A549 (cell line): Measurements from ENCODE around the gene LRP4. TPM values are rescaled to one million over a fixed set of nuclear protein-coding genes. Genes with fewer than 3 reads are reported as not detected.

Source experiments
- ATAC-seq, 2 experiments: fragments of 200-7000 bp in 1 of 2; fragments of >200 bp in 1 of 2; cut with Nextera tagmentation in 1 of 2; cut with Tn5 transposase in 1 of 2; 3 replicates each; pipeline versions ENCODE4 v1.8.0 to v1.9.1; 2018 to 2020; ENCODE audit warnings: mild to moderate bottlenecking in 1 of 2, moderate library complexity in 1 of 2
- CTCF ChIA-PET: fragments of 300-600 bp; sonication (Branson Sonifier 250); formaldehyde crosslinking; extraction: SDS; loops from one replicate; lab custom pipeline; 2021; ENCODE audit warnings: antibody characterized with exemption, inconsistent platforms; lab: Yijun Ruan, JAX
- POLR2A ChIA-PET: fragments of 350-600 bp; formaldehyde crosslinking; extraction: SDS; loops from one replicate; lab custom pipeline; 2021; ENCODE audit warnings: antibody characterized with exemption, inconsistent platforms; lab: Yijun Ruan, JAX
- DNase-seq, 2 experiments: peaks; one replicate each; pipeline versions ENCODE4 v3.0.0 to v3.0.0-alpha.2; 2011 to 2016; ENCODE audit warnings: low read depth in 1 of 2, low spot score in 1 of 2
- FAIRE-seq: peaks from 2 replicates; lab custom pipeline; 2011; peaks lifted over from hg19 to GRCh38; lab: Jason Lieb, UNC
- H3K27ac ChIP-seq, 2 experiments: fragments of >200 bp; sonication (Bioruptor Twin); formaldehyde crosslinking; 3 replicates each; pipeline ENCODE4 v1.5.1; 2016 to 2017
- H3K4me1 ChIP-seq: fragments of >200 bp; sonication (Bioruptor Twin); formaldehyde crosslinking; 3 replicates; pipeline ENCODE4 v1.6.1; 2016
- H3K4me2 ChIP-seq: fragments of >200 bp; sonication (Bioruptor Twin); formaldehyde crosslinking; 3 replicates; pipeline ENCODE4 v1.6.1; 2016
- H3K4me3 ChIP-seq: fragments of >200 bp; sonication (Bioruptor Twin); formaldehyde crosslinking; 3 replicates; pipeline ENCODE4 v1.5.1; 2016
- H3K9me3 ChIP-seq: fragments of >200 bp; sonication (Bioruptor Twin); formaldehyde crosslinking; 3 replicates; pipeline ENCODE4 v1.6.1; 2016
- BHLHE40 ChIP-seq: IDR thresholded peaks from 2 replicates; pipeline ENCODE4 v1.6.1; 2012; ENCODE audit warnings: low read depth, low read length, inconsistent platforms
- CBX2 ChIP-seq: fragments of 200-600 bp; sonication (generic); IDR thresholded peaks from 2 replicates; pipeline ENCODE4 v1.6.1; 2016; ENCODE audit warnings: low read depth, mild to moderate bottlenecking, borderline replicate concordance
- CEBPB ChIP-seq, 2 experiments: fragments of >200 bp in 1 of 2; sonication (Bioruptor Twin) in 1 of 2; formaldehyde crosslinking in 1 of 2; IDR thresholded peaks; 2 replicates each; pipeline ENCODE4 v1.6.1; 2012 to 2016
- CHD2 ChIP-seq: fragments of 150-350 bp; IDR thresholded peaks from 2 replicates; pipeline ENCODE4 v1.6.1; 2014; ENCODE audit warnings: low read length; ENCODE audit not compliant: partially characterized antibody
- EP300 ChIP-seq, 2 experiments: fragments of >200 bp; sonication (Bioruptor Twin); formaldehyde crosslinking; IDR thresholded peaks; 2 replicates in 1 of 2; 3 replicates in 1 of 2; pipeline ENCODE4 v1.6.1; 2016 to 2017
- FOSB ChIP-seq: fragments of 250-450 bp; sonication (Bioruptor Pico); IDR thresholded peaks from 2 replicates; pipeline ENCODE4 v1.5.0; 2020; ENCODE audit warnings: mild to moderate bottlenecking, moderate library complexity
- FOSL2 ChIP-seq, 2 experiments: fragments of 450-650 bp in 1 of 2; fragments of >200 bp in 1 of 2; sonication (Bioruptor Twin) in 1 of 2; formaldehyde crosslinking; IDR thresholded peaks; 2 replicates each; pipeline versions ENCODE4 v1.5.0 to v1.6.1; 2016 to 2020; ENCODE audit warnings: mild to moderate bottlenecking in 1 of 2, moderate library complexity in 1 of 2
- HDAC2 ChIP-seq: fragments of 200-600 bp; sonication (generic); IDR thresholded peaks from 2 replicates; pipeline ENCODE4 v1.6.1; 2016
- HEYL ChIP-seq: fragments of 250-450 bp; sonication (Bioruptor Pico); IDR thresholded peaks from 2 replicates; pipeline ENCODE4 v1.8.0; 2021; ENCODE audit warnings: mild to moderate bottlenecking, moderate library complexity
- HOXA7 ChIP-seq: fragments of 250-450 bp; sonication (Bioruptor Pico); IDR thresholded peaks from 2 replicates; pipeline ENCODE4 v1.5.0; 2020; ENCODE audit warnings: mild to moderate bottlenecking, moderate library complexity
- JUNB ChIP-seq: fragments of >200 bp; sonication (Bioruptor Twin); formaldehyde crosslinking; IDR thresholded peaks from 2 replicates; pipeline ENCODE4 v1.6.1; 2016
- KDM1A ChIP-seq: fragments of 200-600 bp; sonication (generic); IDR thresholded peaks from 2 replicates; pipeline ENCODE4 v1.6.1; 2016; ENCODE audit warnings: low read depth, mild to moderate bottlenecking
- KDM5A ChIP-seq: fragments of 200-600 bp; sonication (generic); IDR thresholded peaks from 2 replicates; pipeline ENCODE4 v1.6.1; 2016; ENCODE audit warnings: antibody characterized with exemption, mild to moderate bottlenecking
- MAZ ChIP-seq: fragments of 150-350 bp; IDR thresholded peaks from 2 replicates; pipeline ENCODE4 v1.6.1; 2014; ENCODE audit warnings: antibody characterized with exemption, low read depth, low read length, borderline replicate concordance
- MYC ChIP-seq: IDR thresholded peaks from 2 replicates; pipeline ENCODE4 v1.6.1; 2012; ENCODE audit warnings: mild to moderate bottlenecking, inconsistent platforms, low read length, improper control_type of control experiment, borderline replicate concordance
- NPAS2 ChIP-seq: fragments of 250-450 bp; sonication (Bioruptor Pico); IDR thresholded peaks from 2 replicates; pipeline ENCODE4 v1.8.0; 2022; ENCODE audit warnings: mild to moderate bottlenecking, moderate library complexity, borderline replicate concordance
- PHF8 ChIP-seq: fragments of 200-600 bp; sonication (generic); IDR thresholded peaks from 2 replicates; pipeline ENCODE4 v1.6.1; 2016; ENCODE audit warnings: low read depth, mild to moderate bottlenecking, antibody characterized with exemption, moderate library complexity, borderline replicate concordance
- RCOR1 ChIP-seq: fragments of 150-350 bp; IDR thresholded peaks from 2 replicates; pipeline ENCODE4 v1.6.1; 2014; ENCODE audit warnings: antibody characterized with exemption, low read length, low read depth
- RFX5 ChIP-seq: fragments of 450-650 bp; IDR thresholded peaks from 2 replicates; pipeline ENCODE4 v1.7.1; 2014; ENCODE audit warnings: antibody characterized with exemption, mild to moderate bottlenecking, moderate library complexity
- SMC3 ChIP-seq: fragments of >200 bp; sonication (Bioruptor Twin); formaldehyde crosslinking; IDR thresholded peaks from 3 replicates; pipeline ENCODE4 v1.6.1; 2018; ENCODE audit warnings: inconsistent platforms
- TP53 ChIP-seq: fragments of 250-450 bp; sonication (Bioruptor Pico); IDR thresholded peaks from 2 replicates; pipeline ENCODE4 v1.5.0; 2021; ENCODE audit warnings: mild to moderate bottlenecking, moderate library complexity
- ZFP36 ChIP-seq: fragments of 450-650 bp; IDR thresholded peaks from 2 replicates; pipeline ENCODE4 v1.6.1; 2014; ENCODE audit warnings: borderline replicate concordance; ENCODE audit not compliant: partially characterized antibody
- ZNF302 ChIP-seq: fragments of 250-450 bp; sonication (Bioruptor Pico); IDR thresholded peaks from 2 replicates; pipeline ENCODE4 v1.9.0; 2021; ENCODE audit warnings: inconsistent platforms, mild to moderate bottlenecking, moderate library complexity
- ZSCAN20 ChIP-seq: fragments of 250-450 bp; sonication (Bioruptor Pico); IDR thresholded peaks from 2 replicates; pipeline ENCODE4 v1.8.0; 2022; ENCODE audit warnings: mild to moderate bottlenecking, moderate library complexity
- whole genome bisulfite sequencing: methylation state at CpG from one replicate; pipeline ENCODE4 v1.1.6; 2017; ENCODE audit errors: missing lambda C conversion rate; 5-methylcytosine and 5-hydroxymethylcytosine counted together
- polyA plus RNA-seq, 4 experiments: library from polyadenylated mRNA; depleted of rRNA in 3 of 4; stranded (reverse); fragments of >200 nt; fragmentation: RNase III in 1 of 4; extraction: RNeasy Plus Mini Kit Qiagen cat#74134 plus additional on column Dnase treatment in 1 of 4; gene quantifications; 2 replicates in 3 of 4; 3 replicates in 1 of 4; pipeline ENCODE4 v1.2.3, GENCODE V29; 2011 to 2017
- TF ChIP-seq, protein P1 (sequence below): fragments of >200 bp; sonication (Bioruptor Twin); formaldehyde crosslinking; IDR thresholded peaks from 2 replicates; pipeline ENCODE4 v1.6.1; 2016
- TF ChIP-seq, protein P2 (sequence below): fragments of >200 bp; sonication (Bioruptor Twin); formaldehyde crosslinking; IDR thresholded peaks from 3 replicates; pipeline ENCODE4 v1.5.1; 2016
- TF ChIP-seq, protein P3 (sequence below): fragments of >200 bp; sonication (Bioruptor Twin); formaldehyde crosslinking; IDR thresholded peaks from 3 replicates; pipeline ENCODE4 v1.6.1; 2016
- TF ChIP-seq, protein P4 (sequence below): IDR thresholded peaks from 2 replicates; pipeline ENCODE4 v1.6.1; 2012
- TF ChIP-seq, protein P5 (sequence below): fragments of 250-450 bp; sonication (Bioruptor Pico); IDR thresholded peaks from 2 replicates; pipeline ENCODE4 v1.5.0; 2020; ENCODE audit warnings: low read depth, mild to moderate bottlenecking, moderate library complexity
- TF ChIP-seq, protein P6 (sequence below): fragments of 450-650 bp; IDR thresholded peaks from 2 replicates; pipeline ENCODE4 v1.6.1; 2014; ENCODE audit warnings: antibody characterized with exemption
- TF ChIP-seq, protein P7 (sequence below): IDR thresholded peaks from 2 replicates; pipeline ENCODE4 v1.6.1; 2012; ENCODE audit warnings: low read depth, borderline replicate concordance

The LRP4 gene
- polyA plus RNA-seq, 2 of the 4 experiments (the other 2 are of a cell fraction), result 4.0 to 6.4 TPM

DNA sequence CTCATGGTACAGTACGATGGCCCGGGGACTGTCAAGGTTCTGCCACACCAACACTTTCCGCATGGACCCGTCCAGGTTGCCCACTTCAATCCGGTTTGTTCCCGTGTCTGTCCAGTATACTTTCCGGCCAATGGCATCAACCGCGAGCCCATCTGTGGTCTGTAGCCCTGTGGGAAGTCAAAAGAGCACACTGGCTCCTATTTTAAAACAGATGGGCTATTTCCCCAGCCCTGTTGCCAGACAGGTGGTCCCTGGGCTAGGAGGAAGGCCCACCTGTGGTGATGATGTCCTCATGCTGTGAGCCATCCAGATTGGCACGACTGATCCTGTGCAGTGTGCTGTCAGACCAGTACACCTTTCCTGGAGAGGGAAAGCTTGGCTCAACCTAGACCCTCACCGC lies 41.9 kb downstream of the LRP4 start:
- H3K4me3 ChIP-seq, result no peak overlapping the region
- H3K27ac ChIP-seq, result no peak overlapping the region
- H3K9me3 ChIP-seq, result no peaks in the 10 kb centered on the region
- WGBS, result 88% methylated on average over 11 of the region's 11 CpGs
- POLR2A ChIA-PET, result no interaction called here
- H3K4me2 ChIP-seq, result no peak overlapping the region
- H3K4me1 ChIP-seq, result no peaks in the 10 kb centered on the region
- FAIRE-seq, result no peak
- DNase-seq, result no peak
- CTCF ChIA-PET, result interaction anchor here (0.6 to 7.6 kb wide), 5 partner anchors 9 to 276 kb away, joined by 3 to 48 read pairs (median 6); no protein-coding TSS in a partner anchor
- no peak for ATAC-seq
- TF ChIP-seq HDAC2 (no peak), ZSCAN20 (CRISPR knock-in tag) (no peak), KDM1A (no peak), TP53 (CRISPR knock-in tag) (no peak), KDM5A (no peak), HEYL (CRISPR knock-in tag) (no peak), FOSL2 (IDR thresholded peaks at IDR 0.05) (no peak), FOSL2 (CRISPR knock-in tag; IDR thresholded peaks at IDR 0.05) (no peak), RFX5 (no peak), FOSB (CRISPR knock-in tag) (no peak), MYC (no peak), NPAS2 (CRISPR knock-in tag) (no peak), JUNB (no peak), EP300 (IDR thresholded peaks at IDR 0.05) (no peak), HOXA7 (CRISPR knock-in tag) (no peak)
- TF ChIP-seq, protein P1, sequence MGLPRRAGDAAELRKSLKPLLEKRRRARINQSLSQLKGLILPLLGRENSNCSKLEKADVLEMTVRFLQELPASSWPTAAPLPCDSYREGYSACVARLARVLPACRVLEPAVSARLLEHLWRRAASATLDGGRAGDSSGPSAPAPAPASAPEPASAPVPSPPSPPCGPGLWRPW, result no peak
- TF ChIP-seq, protein P2, sequence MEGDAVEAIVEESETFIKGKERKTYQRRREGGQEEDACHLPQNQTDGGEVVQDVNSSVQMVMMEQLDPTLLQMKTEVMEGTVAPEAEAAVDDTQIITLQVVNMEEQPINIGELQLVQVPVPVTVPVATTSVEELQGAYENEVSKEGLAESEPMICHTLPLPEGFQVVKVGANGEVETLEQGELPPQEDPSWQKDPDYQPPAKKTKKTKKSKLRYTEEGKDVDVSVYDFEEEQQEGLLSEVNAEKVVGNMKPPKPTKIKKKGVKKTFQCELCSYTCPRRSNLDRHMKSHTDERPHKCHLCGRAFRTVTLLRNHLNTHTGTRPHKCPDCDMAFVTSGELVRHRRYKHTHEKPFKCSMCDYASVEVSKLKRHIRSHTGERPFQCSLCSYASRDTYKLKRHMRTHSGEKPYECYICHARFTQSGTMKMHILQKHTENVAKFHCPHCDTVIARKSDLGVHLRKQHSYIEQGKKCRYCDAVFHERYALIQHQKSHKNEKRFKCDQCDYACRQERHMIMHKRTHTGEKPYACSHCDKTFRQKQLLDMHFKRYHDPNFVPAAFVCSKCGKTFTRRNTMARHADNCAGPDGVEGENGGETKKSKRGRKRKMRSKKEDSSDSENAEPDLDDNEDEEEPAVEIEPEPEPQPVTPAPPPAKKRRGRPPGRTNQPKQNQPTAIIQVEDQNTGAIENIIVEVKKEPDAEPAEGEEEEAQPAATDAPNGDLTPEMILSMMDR, result no peak

DNA sequence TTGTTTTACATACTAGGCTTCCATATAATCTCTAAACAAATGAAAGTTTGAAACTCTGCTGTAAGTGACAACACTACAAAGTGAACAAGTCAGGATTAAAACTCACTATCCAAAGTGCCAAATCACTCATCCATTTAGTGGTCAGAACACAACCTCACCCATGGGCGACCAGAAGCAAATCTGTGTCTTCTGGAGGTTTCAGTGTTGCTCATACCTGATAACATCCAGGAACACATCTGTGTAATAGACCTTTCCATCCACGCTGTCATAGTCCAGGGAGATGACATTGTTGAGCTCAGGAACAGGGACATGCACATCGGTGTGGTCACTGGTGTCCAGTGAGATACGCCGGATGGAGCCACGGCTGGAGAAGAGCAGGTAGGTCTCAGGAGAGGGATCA lies 43.8 kb downstream of the LRP4 start:
- Histone ChIP-seq H3K27ac (no peak overlapping the region), H3K4me3 (no peak overlapping the region), H3K9me3 (no peaks in the 10 kb centered on the region), H3K4me2 (no peak overlapping the region), H3K4me1 (no peaks in the 10 kb centered on the region)
- ChIA-PET CTCF (interaction anchor here (0.6 to 1.6 kb wide), 4 partner anchors 12 to 286 kb away, joined by 3 to 5 read pairs (median 4); no protein-coding TSS in a partner anchor), POLR2A (no interaction called here)
- TF ChIP-seq, protein P3, sequence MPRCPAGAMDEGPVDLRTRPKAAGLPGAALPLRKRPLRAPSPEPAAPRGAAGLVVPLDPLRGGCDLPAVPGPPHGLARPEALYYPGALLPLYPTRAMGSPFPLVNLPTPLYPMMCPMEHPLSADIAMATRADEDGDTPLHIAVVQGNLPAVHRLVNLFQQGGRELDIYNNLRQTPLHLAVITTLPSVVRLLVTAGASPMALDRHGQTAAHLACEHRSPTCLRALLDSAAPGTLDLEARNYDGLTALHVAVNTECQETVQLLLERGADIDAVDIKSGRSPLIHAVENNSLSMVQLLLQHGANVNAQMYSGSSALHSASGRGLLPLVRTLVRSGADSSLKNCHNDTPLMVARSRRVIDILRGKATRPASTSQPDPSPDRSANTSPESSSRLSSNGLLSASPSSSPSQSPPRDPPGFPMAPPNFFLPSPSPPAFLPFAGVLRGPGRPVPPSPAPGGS, result no peak
- TF ChIP-seq MAZ (no peak), FOSB (CRISPR knock-in tag) (no peak), RCOR1 (no peak), PHF8 (no peak), BHLHE40 (no peak), ZFP36 (no peak), CHD2 (no peak), NPAS2 (CRISPR knock-in tag) (no peak), ZNF302 (CRISPR knock-in tag) (no peak), TP53 (CRISPR knock-in tag) (no peak), CBX2 (no peak), SMC3 (no peak), CEBPB (IDR thresholded peaks at IDR 0.05) (no peak), HDAC2 (no peak)
- TF ChIP-seq, protein P4, sequence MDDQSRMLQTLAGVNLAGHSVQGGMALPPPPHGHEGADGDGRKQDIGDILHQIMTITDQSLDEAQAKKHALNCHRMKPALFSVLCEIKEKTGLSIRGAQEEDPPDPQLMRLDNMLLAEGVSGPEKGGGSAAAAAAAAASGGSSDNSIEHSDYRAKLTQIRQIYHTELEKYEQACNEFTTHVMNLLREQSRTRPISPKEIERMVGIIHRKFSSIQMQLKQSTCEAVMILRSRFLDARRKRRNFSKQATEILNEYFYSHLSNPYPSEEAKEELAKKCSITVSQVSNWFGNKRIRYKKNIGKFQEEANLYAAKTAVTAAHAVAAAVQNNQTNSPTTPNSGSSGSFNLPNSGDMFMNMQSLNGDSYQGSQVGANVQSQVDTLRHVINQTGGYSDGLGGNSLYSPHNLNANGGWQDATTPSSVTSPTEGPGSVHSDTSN, result no peak
- TF ChIP-seq, protein P5, sequence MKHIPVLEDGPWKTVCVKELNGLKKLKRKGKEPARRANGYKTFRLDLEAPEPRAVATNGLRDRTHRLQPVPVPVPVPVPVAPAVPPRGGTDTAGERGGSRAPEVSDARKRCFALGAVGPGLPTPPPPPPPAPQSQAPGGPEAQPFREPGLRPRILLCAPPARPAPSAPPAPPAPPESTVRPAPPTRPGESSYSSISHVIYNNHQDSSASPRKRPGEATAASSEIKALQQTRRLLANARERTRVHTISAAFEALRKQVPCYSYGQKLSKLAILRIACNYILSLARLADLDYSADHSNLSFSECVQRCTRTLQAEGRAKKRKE (CRISPR knock-in tag), result no peak
- TF ChIP-seq, protein P6, sequence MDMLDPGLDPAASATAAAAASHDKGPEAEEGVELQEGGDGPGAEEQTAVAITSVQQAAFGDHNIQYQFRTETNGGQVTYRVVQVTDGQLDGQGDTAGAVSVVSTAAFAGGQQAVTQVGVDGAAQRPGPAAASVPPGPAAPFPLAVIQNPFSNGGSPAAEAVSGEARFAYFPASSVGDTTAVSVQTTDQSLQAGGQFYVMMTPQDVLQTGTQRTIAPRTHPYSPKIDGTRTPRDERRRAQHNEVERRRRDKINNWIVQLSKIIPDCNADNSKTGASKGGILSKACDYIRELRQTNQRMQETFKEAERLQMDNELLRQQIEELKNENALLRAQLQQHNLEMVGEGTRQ, result no peak
- TF ChIP-seq, protein P7, sequence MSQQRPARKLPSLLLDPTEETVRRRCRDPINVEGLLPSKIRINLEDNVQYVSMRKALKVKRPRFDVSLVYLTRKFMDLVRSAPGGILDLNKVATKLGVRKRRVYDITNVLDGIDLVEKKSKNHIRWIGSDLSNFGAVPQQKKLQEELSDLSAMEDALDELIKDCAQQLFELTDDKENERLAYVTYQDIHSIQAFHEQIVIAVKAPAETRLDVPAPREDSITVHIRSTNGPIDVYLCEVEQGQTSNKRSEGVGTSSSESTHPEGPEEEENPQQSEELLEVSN, result no peak
- WGBS, result 83% methylated on average over 6 of the region's 6 CpGs
- ATAC-seq, result no peak
- no peak for DNase-seq
- no peak for FAIRE-seq
